Neutrophil (primary cell): ENCODE results near the gene ITGA4.

Experiments
- H3K27ac ChIP-seq: fragments of 200-600 bp; sonication (generic); 2 replicates; pipeline ENCODE4 v1.5.1; 2016; ENCODE audit warnings: mild to moderate bottlenecking, moderate library complexity
- H3K27me3 ChIP-seq: fragments of 200-600 bp; sonication (generic); 2 replicates; pipeline ENCODE4 v1.6.0; 2016; ENCODE audit warnings: mild to moderate bottlenecking
- H3K36me3 ChIP-seq: fragments of 200-600 bp; sonication (generic); 2 replicates; pipeline ENCODE4 v1.5.1; 2017
- H3K4me1 ChIP-seq, 2 experiments: fragments of 200-600 bp in 1 of 2; sonication (generic) in 1 of 2; 1 replicate in 1 of 2; 2 replicates in 1 of 2; pipeline versions ENCODE4 v1.5.1 to v1.6.1; 2013 to 2016; ENCODE audit warnings: low read depth in 1 of 2, low read length in 1 of 2, mild to moderate bottlenecking in 1 of 2, moderate library complexity in 1 of 2; ENCODE audit not compliant: control insufficient read depth in 1 of 2, insufficient read depth in 1 of 2
- H3K4me3 ChIP-seq, 2 experiments: fragments of 200-600 bp in 1 of 2; sonication (generic) in 1 of 2; 1 replicate in 1 of 2; 2 replicates in 1 of 2; pipeline ENCODE4 v1.5.1; 2013 to 2016; ENCODE audit warnings: low read depth in 1 of 2, low read length in 1 of 2, mild to moderate bottlenecking in 1 of 2, moderate library complexity in 1 of 2
- H3K9me3 ChIP-seq: fragments of 200-600 bp; sonication (generic); 2 replicates; pipeline ENCODE4 v1.5.1; 2016
- TF ChIP-seq, protein P1 (sequence below): fragments of 200-600 bp; sonication (generic); IDR thresholded peaks from 2 replicates; pipeline ENCODE4 v1.5.1; 2016; ENCODE audit warnings: antibody characterized with exemption

Gene ITGA4

DNA sequence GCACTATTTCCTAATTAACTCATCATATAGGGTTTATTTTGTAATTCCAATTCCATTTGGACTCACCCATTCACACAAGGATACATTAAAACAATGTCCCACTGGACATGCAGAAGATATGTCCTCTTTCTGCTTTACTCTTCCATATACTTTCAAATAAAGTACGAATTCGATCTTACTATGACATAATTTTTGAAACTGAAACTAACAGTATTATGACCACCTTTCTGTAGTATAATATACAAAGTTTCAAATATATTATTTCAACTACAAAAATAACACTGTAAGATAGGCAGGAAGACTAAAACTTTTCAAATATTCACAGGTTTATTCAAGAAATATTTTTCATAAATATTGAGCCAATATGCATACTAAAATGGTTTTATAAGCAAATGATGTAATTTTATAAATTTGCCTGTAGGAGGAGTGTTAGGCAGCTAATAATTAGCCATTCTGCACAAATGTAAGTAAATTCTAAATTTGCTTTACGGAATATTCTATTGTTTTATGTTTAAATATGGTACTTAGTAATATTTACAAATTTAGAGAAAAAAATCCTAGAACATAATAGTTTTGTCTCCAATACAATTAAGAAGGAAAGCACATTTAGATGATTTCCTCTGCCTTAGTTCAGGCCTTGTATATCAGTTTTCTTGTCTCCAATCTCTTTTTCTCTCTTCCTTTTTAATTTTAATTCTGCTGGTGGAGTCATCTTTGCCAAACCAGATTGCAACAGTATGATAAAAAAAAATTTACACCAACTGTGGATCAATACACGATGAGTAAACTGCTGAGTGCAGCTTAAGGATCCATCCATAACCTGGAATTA is 113.9 kb downstream of the ITGA4 start:
- peaks cover 0 to 8% of the 10 kb centered on the region in 2 experiments for H3K4me1 ChIP-seq
- H3K9me3 ChIP-seq = no peaks in the 10 kb centered on the region
- H3K36me3 ChIP-seq = no peaks in the 10 kb centered on the region
- H3K27ac ChIP-seq = no peak overlapping the region
- H3K4me3 ChIP-seq = no peak overlapping the region
- TF ChIP-seq, protein P1, sequence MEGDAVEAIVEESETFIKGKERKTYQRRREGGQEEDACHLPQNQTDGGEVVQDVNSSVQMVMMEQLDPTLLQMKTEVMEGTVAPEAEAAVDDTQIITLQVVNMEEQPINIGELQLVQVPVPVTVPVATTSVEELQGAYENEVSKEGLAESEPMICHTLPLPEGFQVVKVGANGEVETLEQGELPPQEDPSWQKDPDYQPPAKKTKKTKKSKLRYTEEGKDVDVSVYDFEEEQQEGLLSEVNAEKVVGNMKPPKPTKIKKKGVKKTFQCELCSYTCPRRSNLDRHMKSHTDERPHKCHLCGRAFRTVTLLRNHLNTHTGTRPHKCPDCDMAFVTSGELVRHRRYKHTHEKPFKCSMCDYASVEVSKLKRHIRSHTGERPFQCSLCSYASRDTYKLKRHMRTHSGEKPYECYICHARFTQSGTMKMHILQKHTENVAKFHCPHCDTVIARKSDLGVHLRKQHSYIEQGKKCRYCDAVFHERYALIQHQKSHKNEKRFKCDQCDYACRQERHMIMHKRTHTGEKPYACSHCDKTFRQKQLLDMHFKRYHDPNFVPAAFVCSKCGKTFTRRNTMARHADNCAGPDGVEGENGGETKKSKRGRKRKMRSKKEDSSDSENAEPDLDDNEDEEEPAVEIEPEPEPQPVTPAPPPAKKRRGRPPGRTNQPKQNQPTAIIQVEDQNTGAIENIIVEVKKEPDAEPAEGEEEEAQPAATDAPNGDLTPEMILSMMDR = no peak
- H3K27me3 ChIP-seq = no peaks in the 10 kb centered on the region

DNA sequence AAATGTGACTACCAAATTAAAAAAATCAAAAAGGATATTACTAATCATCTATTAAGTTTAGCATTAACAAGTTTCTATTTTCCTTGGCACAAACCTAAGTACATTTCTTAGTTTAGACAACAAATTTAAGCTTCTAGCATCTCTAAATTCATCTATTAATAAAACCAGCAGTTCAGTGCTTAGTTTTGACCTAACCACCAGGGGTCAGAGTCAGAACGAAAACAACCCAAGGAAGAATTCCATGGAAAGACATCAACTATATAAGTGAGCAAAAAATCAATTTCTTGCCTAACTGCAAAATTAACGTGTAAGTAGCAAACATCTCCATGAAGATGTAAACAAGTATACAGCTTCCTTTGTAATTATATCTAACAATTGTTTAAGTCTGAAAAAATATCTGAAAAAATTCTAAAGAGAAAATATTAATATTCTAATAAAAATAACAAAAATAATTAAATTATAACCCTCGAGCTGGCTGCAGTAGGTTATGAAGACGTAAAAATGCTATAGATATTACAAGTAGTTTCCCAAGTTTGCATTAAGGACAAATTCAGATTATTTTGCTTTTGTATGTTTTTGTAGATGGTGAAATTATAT is 116.1 kb downstream of the ITGA4 start:
- TF ChIP-seq, protein P1 = no peak
- Histone ChIP-seq H3K4me3 (no peak overlapping the region), H3K27ac (no peak overlapping the region)

DNA sequence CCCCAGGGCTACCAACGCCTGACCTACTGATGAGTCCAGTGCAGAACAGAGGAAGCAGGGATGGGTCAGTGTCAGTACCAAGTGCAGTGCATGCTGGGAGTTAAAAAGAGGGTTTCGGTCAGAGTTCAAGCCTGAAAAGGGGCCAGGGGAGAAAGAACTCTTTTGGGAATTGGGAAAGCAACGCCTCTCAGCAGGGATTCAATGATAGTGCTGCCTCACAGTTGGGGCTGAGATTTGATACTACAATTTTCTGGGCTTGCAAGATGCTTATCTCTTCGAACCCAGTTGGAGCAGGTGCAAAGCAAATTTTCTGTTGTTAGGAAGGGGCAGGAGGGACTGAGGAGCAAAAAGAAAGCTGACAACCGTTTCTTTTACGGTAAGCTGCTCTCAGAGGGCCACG is 117.1 kb downstream of the ITGA4 start:
- Histone ChIP-seq H3K27me3 (no peaks in the 10 kb centered on the region), H3K4me1 (peaks cover 0 to 8% of the 10 kb centered on the region in 2 experiments), H3K27ac (no peak overlapping the region), H3K36me3 (no peaks in the 10 kb centered on the region), H3K9me3 (no peaks in the 10 kb centered on the region), H3K4me3 (no peak overlapping the region)
- TF ChIP-seq, protein P1 = no peak

More for the DNA sequence above, 116.1 kb downstream of the ITGA4 start:
- peaks cover 0 to 8% of the 10 kb centered on the region in 2 experiments for H3K4me1 ChIP-seq
- no peaks in the 10 kb centered on the region for H3K9me3 ChIP-seq
- no peaks in the 10 kb centered on the region for H3K36me3 ChIP-seq
- no peaks in the 10 kb centered on the region for H3K27me3 ChIP-seq

DNA sequence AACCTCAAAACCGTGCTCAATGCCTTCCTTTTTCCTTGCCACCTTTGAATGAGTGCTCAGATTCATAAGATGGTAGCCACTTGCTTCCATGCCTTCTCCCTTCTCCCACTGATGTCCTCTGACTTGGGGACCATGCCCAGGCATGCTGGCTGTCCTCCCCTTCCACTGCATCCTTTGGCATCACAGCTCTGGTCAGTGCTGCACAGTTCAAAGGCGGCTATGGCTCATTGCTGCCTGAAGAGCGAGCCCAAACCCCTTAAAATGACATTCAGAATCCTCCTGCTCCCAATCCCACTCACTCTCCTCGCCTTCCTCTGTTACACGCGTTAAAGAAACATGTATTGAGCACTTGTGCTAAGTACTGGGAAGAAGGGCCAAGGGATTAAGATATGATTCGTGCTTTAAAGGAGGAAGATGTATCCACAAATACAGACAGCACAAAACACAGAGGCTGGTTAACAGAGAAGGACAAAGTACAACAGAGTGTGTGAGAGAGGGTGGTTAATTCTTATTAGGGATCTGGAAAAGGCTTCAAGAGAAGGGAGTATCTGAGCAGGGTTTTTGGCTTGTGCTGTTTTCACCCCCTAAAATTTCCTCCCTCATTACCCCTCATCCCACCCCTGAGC is 118.0 kb downstream of the ITGA4 start:
- Histone ChIP-seq H3K4me3 (no peak overlapping the region), H3K4me1 (peaks cover 0 to 8% of the 10 kb centered on the region in 2 experiments), H3K27ac (no peak overlapping the region), H3K27me3 (no peaks in the 10 kb centered on the region), H3K9me3 (no peaks in the 10 kb centered on the region), H3K36me3 (no peaks in the 10 kb centered on the region)
- TF ChIP-seq, protein P1 = no peak

DNA sequence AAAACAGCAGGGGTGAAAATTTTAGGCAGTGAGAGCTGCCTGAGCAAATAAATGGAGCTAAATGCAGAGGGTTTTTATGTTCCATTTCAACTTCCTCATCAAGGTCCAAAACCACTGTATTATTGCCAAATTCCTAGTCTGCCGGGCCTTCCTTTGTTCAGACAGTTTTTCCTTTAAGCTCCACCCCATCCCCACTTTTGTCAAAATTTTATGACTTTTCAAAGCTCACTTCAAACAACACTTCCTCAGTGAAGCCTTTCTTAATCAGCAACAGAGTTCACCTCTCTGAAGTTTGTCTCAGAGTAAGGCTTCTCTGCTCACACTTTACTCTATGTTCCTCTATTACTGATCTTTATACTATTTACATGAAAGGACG is 118.5 kb downstream of the ITGA4 start:
- H3K4me3 ChIP-seq = no peak overlapping the region
- peaks cover 0 to 8% of the 10 kb centered on the region in 2 experiments for H3K4me1 ChIP-seq
- TF ChIP-seq, protein P1 = no peak
- no peaks in the 10 kb centered on the region for H3K9me3 ChIP-seq
- no peaks in the 10 kb centered on the region for H3K36me3 ChIP-seq
- H3K27me3 ChIP-seq = no peaks in the 10 kb centered on the region
- H3K27ac ChIP-seq = no peak overlapping the region
